Upper lobe of left lung (tissue), 4 donors: ENCODE data around the gene KMT2D.

Experiments used
- POLR2A ChIP-seq, 4 donors: fragments of 450-650 bp; IDR thresholded peaks; one replicate each; pipeline ENCODE4 v1.5.1; 2016 to 2017; ENCODE audit warnings: antibody characterized with exemption in 4 of 4, mild to moderate bottlenecking in 2 of 4
- TF ChIP-seq, protein P1 (sequence below), 6 experiments: fragments of 450-650 bp in 4 of 6; fragments of 200-600 bp in 2 of 6; sonication (generic) in 2 of 6; IDR thresholded peaks; one replicate each; pipeline ENCODE4 v1.5.1; 2016 to 2019; ENCODE audit warnings: antibody characterized with exemption in 6 of 6

DNA sequence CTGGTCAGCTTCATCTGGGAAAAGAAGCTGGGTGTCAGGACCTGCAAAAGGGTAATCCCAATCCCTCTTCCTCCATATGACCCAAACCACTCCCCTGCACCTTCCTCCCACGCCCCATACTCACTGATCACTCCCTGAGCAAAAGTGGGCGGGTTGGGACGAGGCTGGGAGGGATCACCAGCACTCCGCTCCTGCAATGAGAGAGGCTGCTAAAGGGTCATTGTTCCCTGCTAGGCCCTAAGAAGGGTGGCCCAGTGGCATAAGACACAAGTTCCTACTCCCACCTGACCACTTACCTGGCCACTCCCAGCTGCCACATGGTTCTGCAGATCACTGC, 26.3 kb downstream of the KMT2D start:
- TF ChIP-seq, protein P1, sequence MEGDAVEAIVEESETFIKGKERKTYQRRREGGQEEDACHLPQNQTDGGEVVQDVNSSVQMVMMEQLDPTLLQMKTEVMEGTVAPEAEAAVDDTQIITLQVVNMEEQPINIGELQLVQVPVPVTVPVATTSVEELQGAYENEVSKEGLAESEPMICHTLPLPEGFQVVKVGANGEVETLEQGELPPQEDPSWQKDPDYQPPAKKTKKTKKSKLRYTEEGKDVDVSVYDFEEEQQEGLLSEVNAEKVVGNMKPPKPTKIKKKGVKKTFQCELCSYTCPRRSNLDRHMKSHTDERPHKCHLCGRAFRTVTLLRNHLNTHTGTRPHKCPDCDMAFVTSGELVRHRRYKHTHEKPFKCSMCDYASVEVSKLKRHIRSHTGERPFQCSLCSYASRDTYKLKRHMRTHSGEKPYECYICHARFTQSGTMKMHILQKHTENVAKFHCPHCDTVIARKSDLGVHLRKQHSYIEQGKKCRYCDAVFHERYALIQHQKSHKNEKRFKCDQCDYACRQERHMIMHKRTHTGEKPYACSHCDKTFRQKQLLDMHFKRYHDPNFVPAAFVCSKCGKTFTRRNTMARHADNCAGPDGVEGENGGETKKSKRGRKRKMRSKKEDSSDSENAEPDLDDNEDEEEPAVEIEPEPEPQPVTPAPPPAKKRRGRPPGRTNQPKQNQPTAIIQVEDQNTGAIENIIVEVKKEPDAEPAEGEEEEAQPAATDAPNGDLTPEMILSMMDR (IDR thresholded peaks at IDR 0.05) = no peak
- TF ChIP-seq POLR2A (IDR thresholded peaks at IDR 0.05) = no peak
